ENCODE measurements around the gene HSPD1.
A peak's percentile ranks its signal among the peaks of the same experiment; 100 is the strongest.

The HSPD1 gene

GRCh38 chr2:197513915-197514314, 14.3 kb upstream of the HSPD1 start:
- Histone ChIP-seq H3K27me3 (replicated peaks; ENCODE audit: control insufficient read depth, insufficient read depth, low read length) (no peaks in the 10 kb centered on the region), H3K4me3 (ENCODE audit: low read length) (no peak overlapping the region), H3K9ac (ENCODE audit: low read length) (no peak overlapping the region), H3K4me1 (ENCODE audit: control insufficient read depth, insufficient read depth, low read length) (peaks cover 11% of the 10 kb centered on the region), H3K9me3 (ENCODE audit: control insufficient read depth, low read length) (no peaks in the 10 kb centered on the region), H3K36me3 (ENCODE audit: control insufficient read depth, insufficient read depth, low read length, severe bottlenecking) (no peaks in the 10 kb centered on the region)
- no peak for DNase-seq (ENCODE audit: low read depth)

- H3K4me3 ChIP-seq (ENCODE audit: low read length): no peak overlapping the region
- H3K4me1 ChIP-seq (ENCODE audit: control insufficient read depth, insufficient read depth, low read length): peaks cover 12% of the 10 kb centered on the region
- no peaks in the 10 kb centered on the region for H3K27me3 ChIP-seq (replicated peaks; ENCODE audit: control insufficient read depth, insufficient read depth, low read length)
- H3K9ac ChIP-seq (ENCODE audit: low read length): no peak overlapping the region
- no peak for DNase-seq (ENCODE audit: low read depth)
- no peaks in the 10 kb centered on the region for H3K9me3 ChIP-seq (ENCODE audit: control insufficient read depth, low read length)
- H3K36me3 ChIP-seq (ENCODE audit: control insufficient read depth, insufficient read depth, low read length, severe bottlenecking): peaks cover 33% of the 10 kb centered on the region
These were observed 7.0 kb upstream of the HSPD1 start for GRCh38 chr2:197506658-197507057.

GRCh38 chr2:197504512-197504911, 4.9 kb upstream of the HSPD1 start:
- peaks cover 16% of the 10 kb centered on the region for H3K4me1 ChIP-seq (ENCODE audit: control insufficient read depth, insufficient read depth, low read length)
- H3K9me3 ChIP-seq (ENCODE audit: control insufficient read depth, low read length): no peaks in the 10 kb centered on the region
- no peaks in the 10 kb centered on the region for H3K27me3 ChIP-seq (replicated peaks; ENCODE audit: control insufficient read depth, insufficient read depth, low read length)
- no peak overlapping the region for H3K9ac ChIP-seq (ENCODE audit: low read length)
- H3K36me3 ChIP-seq (ENCODE audit: control insufficient read depth, insufficient read depth, low read length, severe bottlenecking): peaks cover 33% of the 10 kb centered on the region
- no peak overlapping the region for H3K4me3 ChIP-seq (ENCODE audit: low read length)
- DNase-seq (ENCODE audit: low read depth): no peak

- DNase-seq (ENCODE audit: low read depth): no peak
- peaks cover 33% of the 10 kb centered on the region for H3K36me3 ChIP-seq (ENCODE audit: control insufficient read depth, insufficient read depth, low read length, severe bottlenecking)
- no peak overlapping the region for H3K9ac ChIP-seq (ENCODE audit: low read length)
- no peaks in the 10 kb centered on the region for H3K9me3 ChIP-seq (ENCODE audit: control insufficient read depth, low read length)
- H3K4me1 ChIP-seq (ENCODE audit: control insufficient read depth, insufficient read depth, low read length): peaks cover 16% of the 10 kb centered on the region
- H3K4me3 ChIP-seq (ENCODE audit: low read length): no peak overlapping the region
- no peaks in the 10 kb centered on the region for H3K27me3 ChIP-seq (replicated peaks; ENCODE audit: control insufficient read depth, insufficient read depth, low read length)
These were observed 4.4 kb upstream of the HSPD1 start for GRCh38 chr2:197504000-197504399.

GRCh38 chr2:197502685-197503084, 3.0 kb upstream of the HSPD1 start:
- no peak overlapping the region for H3K9ac ChIP-seq (ENCODE audit: low read length)
- no peaks in the 10 kb centered on the region for H3K9me3 ChIP-seq (ENCODE audit: control insufficient read depth, low read length)
- no peaks in the 10 kb centered on the region for H3K27me3 ChIP-seq (replicated peaks; ENCODE audit: control insufficient read depth, insufficient read depth, low read length)
- H3K36me3 ChIP-seq (ENCODE audit: control insufficient read depth, insufficient read depth, low read length, severe bottlenecking): peaks cover 37% of the 10 kb centered on the region
- peaks cover 27% of the 10 kb centered on the region for H3K4me1 ChIP-seq (ENCODE audit: control insufficient read depth, insufficient read depth, low read length)
- peak overlapping the region; percentile 100 for H3K4me3 ChIP-seq (ENCODE audit: low read length)
- DNase-seq (ENCODE audit: low read depth): no peak

GRCh38 chr2:197502201-197502600, 2.6 kb upstream of the HSPD1 start:
- Histone ChIP-seq H3K4me3 (ENCODE audit: low read length) (peak overlapping the region; percentile 100), H3K27me3 (replicated peaks; ENCODE audit: control insufficient read depth, insufficient read depth, low read length) (no peaks in the 10 kb centered on the region), H3K4me1 (ENCODE audit: control insufficient read depth, insufficient read depth, low read length) (peaks cover 32% of the 10 kb centered on the region), H3K9me3 (ENCODE audit: control insufficient read depth, low read length) (no peaks in the 10 kb centered on the region), H3K9ac (ENCODE audit: low read length) (peak overlapping the region; percentile 99), H3K36me3 (ENCODE audit: control insufficient read depth, insufficient read depth, low read length, severe bottlenecking) (peaks cover 42% of the 10 kb centered on the region)
- no peak for DNase-seq (ENCODE audit: low read depth)

- peak; percentile 53 for DNase-seq (ENCODE audit: low read depth)
- Histone ChIP-seq H3K9ac (ENCODE audit: low read length) (peak overlapping the region; percentile 99), H3K36me3 (ENCODE audit: control insufficient read depth, insufficient read depth, low read length, severe bottlenecking) (peaks cover 53% of the 10 kb centered on the region), H3K4me3 (ENCODE audit: low read length) (peak overlapping the region; percentile 100), H3K9me3 (ENCODE audit: control insufficient read depth, low read length) (no peaks in the 10 kb centered on the region), H3K4me1 (ENCODE audit: control insufficient read depth, insufficient read depth, low read length) (peaks cover 42% of the 10 kb centered on the region), H3K27me3 (replicated peaks; ENCODE audit: control insufficient read depth, insufficient read depth, low read length) (no peaks in the 10 kb centered on the region)
These were observed 977 bp upstream of the HSPD1 start for GRCh38 chr2:197500503-197501131.

- H3K36me3 ChIP-seq (ENCODE audit: control insufficient read depth, insufficient read depth, low read length, severe bottlenecking): peaks cover 59% of the 10 kb centered on the region
These were observed 575 bp downstream of the HSPD1 start for GRCh38 chr2:197498937-197499593.

GRCh38 chr2:197498235-197498936, 1.3 kb downstream of the HSPD1 start:
- peaks cover 60% of the 10 kb centered on the region for H3K36me3 ChIP-seq (ENCODE audit: control insufficient read depth, insufficient read depth, low read length, severe bottlenecking)
- peaks cover 42% of the 10 kb centered on the region for H3K4me1 ChIP-seq (ENCODE audit: control insufficient read depth, insufficient read depth, low read length)
- H3K27me3 ChIP-seq (replicated peaks; ENCODE audit: control insufficient read depth, insufficient read depth, low read length): no peaks in the 10 kb centered on the region
- DNase-seq (ENCODE audit: low read depth): peak; percentile 29
- no peaks in the 10 kb centered on the region for H3K9me3 ChIP-seq (ENCODE audit: control insufficient read depth, low read length)
- H3K4me3 ChIP-seq (ENCODE audit: low read length): peak overlapping the region; percentile 100
- H3K9ac ChIP-seq (ENCODE audit: low read length): peak overlapping the region; percentile 99

More at GRCh38 chr2:197498937-197499593, 575 bp downstream of the HSPD1 start:
- Histone ChIP-seq H3K9me3 (ENCODE audit: control insufficient read depth, low read length) (no peaks in the 10 kb centered on the region), H3K4me1 (ENCODE audit: control insufficient read depth, insufficient read depth, low read length) (peaks cover 42% of the 10 kb centered on the region), H3K4me3 (ENCODE audit: low read length) (peak overlapping the region; percentile 100), H3K27me3 (replicated peaks; ENCODE audit: control insufficient read depth, insufficient read depth, low read length) (no peaks in the 10 kb centered on the region), H3K9ac (ENCODE audit: low read length) (peak overlapping the region; percentile 99)
- DNase-seq (ENCODE audit: low read depth): peak; percentile 79

- DNase-seq (ENCODE audit: low read depth): no peak
- Histone ChIP-seq H3K4me3 (ENCODE audit: low read length) (peak overlapping the region; percentile 100), H3K4me1 (ENCODE audit: control insufficient read depth, insufficient read depth, low read length) (peaks cover 37% of the 10 kb centered on the region), H3K27me3 (replicated peaks; ENCODE audit: control insufficient read depth, insufficient read depth, low read length) (no peaks in the 10 kb centered on the region), H3K36me3 (ENCODE audit: control insufficient read depth, insufficient read depth, low read length, severe bottlenecking) (peaks cover 64% of the 10 kb centered on the region), H3K9ac (ENCODE audit: low read length) (no peak overlapping the region), H3K9me3 (ENCODE audit: control insufficient read depth, low read length) (no peaks in the 10 kb centered on the region)
These were observed 2.3 kb downstream of the HSPD1 start for GRCh38 chr2:197497326-197497725.

- Histone ChIP-seq H3K36me3 (ENCODE audit: control insufficient read depth, insufficient read depth, low read length, severe bottlenecking) (peaks cover 65% of the 10 kb centered on the region), H3K4me3 (ENCODE audit: low read length) (no peak overlapping the region), H3K4me1 (ENCODE audit: control insufficient read depth, insufficient read depth, low read length) (peaks cover 31% of the 10 kb centered on the region), H3K9me3 (ENCODE audit: control insufficient read depth, low read length) (no peaks in the 10 kb centered on the region), H3K27me3 (replicated peaks; ENCODE audit: control insufficient read depth, insufficient read depth, low read length) (no peaks in the 10 kb centered on the region), H3K9ac (ENCODE audit: low read length) (no peak overlapping the region)
- no peak for DNase-seq (ENCODE audit: low read depth)
These were observed 2.9 kb downstream of the HSPD1 start for GRCh38 chr2:197496695-197497094.

Measured in adipocyte (in vitro differentiated cells).